Neural crest cell (in vitro differentiated cells): ENCODE results near the gene DLG4. TPM values are rescaled to one million over a fixed set of nuclear protein-coding genes. Genes with fewer than 3 reads are reported as not detected.

Source experiments
- DNase-seq: peaks from one replicate; pipeline ENCODE4 v3.0.0; 2021; ENCODE audit warnings: low read depth, mixed read lengths, low spot score
- H3K27ac Mint-ChIP-seq: one replicate; pipeline ENCODE4 v1.8.0; 2021; ENCODE audit warnings: mild to moderate bottlenecking, mixed read lengths; ENCODE audit not compliant: unreplicated experiment
- H3K27me3 Mint-ChIP-seq: 2 replicates; pipeline ENCODE4 v1.8.0; 2021; ENCODE audit warnings: low read depth, mild to moderate bottlenecking, mixed read lengths
- H3K36me3 Mint-ChIP-seq: 2 replicates; pipeline ENCODE4 v1.8.0; 2021; ENCODE audit warnings: low read depth, mild to moderate bottlenecking, mixed read lengths
- H3K4me1 Mint-ChIP-seq: 2 replicates; pipeline ENCODE4 v1.8.0; 2021; ENCODE audit warnings: mixed read lengths
- H3K4me3 Mint-ChIP-seq: one replicate; pipeline ENCODE4 v1.8.0; 2021; ENCODE audit warnings: mild to moderate bottlenecking, mixed read lengths
- H3K9me3 Mint-ChIP-seq: 2 replicates; pipeline ENCODE4 v1.8.0; 2021; ENCODE audit warnings: mixed read lengths
- long read RNA-seq: library from polyadenylated mRNA; unstranded; transcript quantifications from one replicate; pipeline ENCODE4 v2.0.0, GENCODE V29; 2020
- total RNA-seq: library from RNA; stranded (reverse); gene quantifications from 2 replicates; pipeline ENCODE4 v1.2.1, GENCODE V29; 2021
- TF ChIP-seq, protein P1 (sequence below): fragments of 200-600 bp; sonication (generic); conservative IDR thresholded peaks from 2 replicates; pipeline ENCODE4 v1.5.0; 2021; ENCODE audit warnings: antibody characterized with exemption, mild to moderate bottlenecking

The DLG4 gene
- total RNA-seq = 49.4 and 51.4 TPM in 2 replicates
- long read RNA-seq = 0 reads

DNA sequence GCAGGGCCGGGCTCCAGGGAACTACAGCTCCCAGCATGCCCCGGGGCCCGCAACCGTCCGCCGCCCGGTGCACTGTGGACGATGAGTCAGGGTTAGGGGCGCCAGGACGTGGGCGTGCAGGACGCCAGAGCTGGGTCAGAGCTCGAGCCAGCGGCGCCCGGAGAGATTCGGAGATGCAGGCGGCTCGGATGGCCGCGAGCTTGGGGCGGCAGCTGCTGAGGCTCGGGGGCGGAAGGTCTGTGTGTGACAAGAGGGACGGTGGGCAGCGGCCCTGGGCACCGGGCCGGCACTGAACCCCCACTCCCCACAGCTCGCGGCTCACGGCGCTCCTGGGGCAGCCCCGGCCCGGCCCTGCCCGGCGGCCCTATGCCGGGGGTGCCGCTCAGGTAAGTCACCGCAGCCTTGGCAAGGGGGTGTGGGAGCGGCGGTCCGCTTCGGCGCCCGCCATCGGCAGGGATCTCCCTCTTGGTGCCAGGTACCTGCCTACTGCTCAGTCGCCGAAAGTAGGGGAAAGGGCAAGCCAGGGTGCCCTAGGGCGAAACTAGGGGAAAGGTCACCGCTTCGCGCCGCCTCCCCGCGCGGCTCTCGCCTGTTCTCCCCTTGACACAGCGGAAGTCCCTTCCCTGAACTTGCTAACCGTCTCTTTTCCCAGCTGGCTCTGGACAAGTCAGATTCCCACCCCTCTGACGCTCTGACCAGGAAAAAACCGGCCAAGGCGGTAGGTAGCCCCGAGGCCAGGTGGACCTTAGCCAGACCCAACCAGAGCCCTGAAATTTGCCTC is at the start of gene DLG4, which contains the start of gene ACADVL:
Gene DLG4, minus strand, starts transcription at position 25 of the 781 bp plus-strand sequence.
Gene ACADVL, plus strand, starts transcription at position 127 of the 781 bp plus-strand sequence. Its CDS starts 47 bp downstream, at position 174.
- peaks cover 43% of the 10 kb centered on the region for H3K27me3 Mint-ChIP-seq
- H3K4me3 Mint-ChIP-seq = peak within 1 kb of the TSS; percentile 98
- TF ChIP-seq, protein P1, sequence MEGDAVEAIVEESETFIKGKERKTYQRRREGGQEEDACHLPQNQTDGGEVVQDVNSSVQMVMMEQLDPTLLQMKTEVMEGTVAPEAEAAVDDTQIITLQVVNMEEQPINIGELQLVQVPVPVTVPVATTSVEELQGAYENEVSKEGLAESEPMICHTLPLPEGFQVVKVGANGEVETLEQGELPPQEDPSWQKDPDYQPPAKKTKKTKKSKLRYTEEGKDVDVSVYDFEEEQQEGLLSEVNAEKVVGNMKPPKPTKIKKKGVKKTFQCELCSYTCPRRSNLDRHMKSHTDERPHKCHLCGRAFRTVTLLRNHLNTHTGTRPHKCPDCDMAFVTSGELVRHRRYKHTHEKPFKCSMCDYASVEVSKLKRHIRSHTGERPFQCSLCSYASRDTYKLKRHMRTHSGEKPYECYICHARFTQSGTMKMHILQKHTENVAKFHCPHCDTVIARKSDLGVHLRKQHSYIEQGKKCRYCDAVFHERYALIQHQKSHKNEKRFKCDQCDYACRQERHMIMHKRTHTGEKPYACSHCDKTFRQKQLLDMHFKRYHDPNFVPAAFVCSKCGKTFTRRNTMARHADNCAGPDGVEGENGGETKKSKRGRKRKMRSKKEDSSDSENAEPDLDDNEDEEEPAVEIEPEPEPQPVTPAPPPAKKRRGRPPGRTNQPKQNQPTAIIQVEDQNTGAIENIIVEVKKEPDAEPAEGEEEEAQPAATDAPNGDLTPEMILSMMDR = no peak
- H3K9me3 Mint-ChIP-seq = no peaks in the 10 kb centered on the region
- DNase-seq = peak; percentile 80
- peaks cover 57% of the 10 kb centered on the region for H3K4me1 Mint-ChIP-seq
- H3K36me3 Mint-ChIP-seq = peaks cover 9% of the 10 kb centered on the region
- H3K27ac Mint-ChIP-seq = peak within 1 kb of the TSS; percentile 99

DNA sequence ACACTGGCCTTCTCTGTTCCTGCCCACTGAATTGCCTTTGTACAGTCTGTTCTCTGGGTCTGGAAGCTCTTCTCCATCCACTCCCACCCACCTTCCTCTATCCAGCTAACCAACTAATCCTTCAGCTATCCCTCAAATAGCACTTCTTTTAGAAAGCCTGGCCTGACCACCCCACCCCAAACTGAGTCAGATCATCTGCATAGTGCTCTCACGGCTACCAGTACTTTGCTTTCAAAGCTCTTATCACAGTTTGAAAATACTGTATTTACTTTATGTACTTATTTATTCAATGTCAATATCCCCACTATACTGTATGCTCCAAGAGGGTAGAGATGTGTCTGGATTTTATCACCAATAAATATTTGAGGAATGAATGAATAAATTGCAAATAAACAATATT is 47.1 kb upstream of the DLG4 start:
- Mint-ChIP-seq H3K9me3 (no peaks in the 10 kb centered on the region), H3K4me3 (no peak overlapping the region), H3K27me3 (peaks cover 68% of the 10 kb centered on the region), H3K4me1 (peaks cover 13% of the 10 kb centered on the region), H3K36me3 (no peaks in the 10 kb centered on the region), H3K27ac (no peak overlapping the region)
- TF ChIP-seq, protein P1 = no peak
- DNase-seq = no peak

DNA sequence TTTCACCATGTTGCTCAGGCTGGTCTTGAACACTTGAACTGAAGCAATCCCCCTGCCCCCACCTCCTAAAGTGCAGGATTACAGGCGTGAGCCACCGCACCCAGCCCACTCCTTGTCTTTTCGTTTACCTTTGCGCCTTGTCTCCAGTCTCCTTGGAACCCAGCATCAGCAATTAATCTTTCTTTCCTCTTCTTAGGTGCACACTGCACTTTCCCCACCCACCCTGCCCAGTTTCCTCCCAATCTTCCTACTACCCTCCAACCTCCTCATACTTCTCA is 44.1 kb upstream of the DLG4 start:
- Mint-ChIP-seq H3K9me3 (no peaks in the 10 kb centered on the region), H3K36me3 (peaks cover 3% of the 10 kb centered on the region), H3K27me3 (peaks cover 86% of the 10 kb centered on the region), H3K4me3 (no peak overlapping the region), H3K4me1 (peaks cover 13% of the 10 kb centered on the region), H3K27ac (no peak overlapping the region)
- DNase-seq = no peak
- TF ChIP-seq, protein P1 = no peak

DNA sequence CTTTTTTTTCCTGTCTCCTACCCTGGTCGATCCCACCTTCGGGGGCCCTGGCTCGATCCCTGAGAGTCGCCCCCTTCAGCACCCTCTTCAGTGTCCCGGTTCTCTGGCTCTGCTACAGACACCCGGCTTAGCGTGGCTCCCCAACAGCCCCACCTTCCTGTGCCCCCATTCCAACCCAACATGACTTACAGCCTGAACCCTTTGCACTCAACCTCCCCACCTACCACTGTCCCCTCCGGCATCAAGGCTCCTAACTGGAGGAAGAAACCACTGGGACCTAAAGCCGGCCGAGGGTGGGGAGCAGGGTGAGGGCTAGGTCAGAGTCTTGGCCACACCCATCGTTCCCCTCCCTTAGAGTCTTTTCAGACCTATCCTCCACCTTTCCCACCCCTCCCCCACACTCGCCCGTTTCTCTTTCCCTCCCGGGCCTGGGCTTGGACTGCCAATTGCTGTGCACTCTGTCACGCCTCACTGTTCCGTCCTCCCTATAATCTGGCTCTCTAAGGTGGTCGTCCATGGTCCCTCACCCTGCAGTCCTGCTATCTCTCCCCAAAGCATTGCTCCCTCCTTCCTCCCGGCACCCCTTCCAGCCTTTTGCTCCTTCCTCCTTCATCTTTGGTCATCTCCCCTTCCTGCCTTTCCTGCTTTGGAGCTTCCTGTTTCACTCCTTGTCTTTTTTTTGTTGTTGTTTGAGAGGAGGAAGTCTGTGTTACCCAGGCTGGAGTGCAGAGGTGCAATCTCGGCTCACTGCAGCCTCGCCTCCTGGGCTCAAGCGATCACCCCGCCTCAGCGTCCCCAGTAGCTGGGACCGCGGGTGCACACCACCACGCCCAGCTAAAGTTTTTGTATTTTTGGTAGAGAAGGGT is 43.5 kb upstream of the DLG4 start:
- Mint-ChIP-seq H3K4me3 (no peak overlapping the region), H3K4me1 (peaks cover 13% of the 10 kb centered on the region)

More for the DNA sequence above, 43.5 kb upstream of the DLG4 start:
- TF ChIP-seq, protein P1 = no peak
- peaks cover 87% of the 10 kb centered on the region for H3K27me3 Mint-ChIP-seq
- no peak overlapping the region for H3K27ac Mint-ChIP-seq
- DNase-seq = no peak
- H3K36me3 Mint-ChIP-seq = peaks cover 6% of the 10 kb centered on the region
- H3K9me3 Mint-ChIP-seq = no peaks in the 10 kb centered on the region
